ENCODE measurements around the gene ZNF607.

GRCh38 chr19:37725181-37725580 lies 5.6 kb upstream of the ZNF607 start:
- TF ChIP-seq CTCF (IDR thresholded peaks at IDR 0.05) (no peak), POLR2A (IDR thresholded peaks at IDR 0.05) (no peak)
